GM12878 (cell line): ENCODE measurements around the gene POC5. TPM values are rescaled to one million over a fixed set of nuclear protein-coding genes. Genes with fewer than 3 reads are reported as not detected.
A peak's percentile ranks its signal among the peaks of the same experiment; 100 is the strongest.

ENCODE experiments used
- ATAC-seq: fragments of 200-7000 bp; cut with Tn5 transposase; 3 replicates; pipeline ENCODE4 v1.9.1; 2020; ENCODE audit warnings: mild to moderate bottlenecking, moderate library complexity
- BruUV-seq: library from RNA; stranded (reverse); fragments of 400-500 nt; replicated peaks from 2 replicates; lab custom pipeline; 2021; lab: Mats Ljungman, UMichigan
- CTCF ChIA-PET: fragments of 300-600 bp; sonication (Branson Sonifier 250); formaldehyde crosslinking; extraction: SDS; loops from one replicate; lab custom pipeline; 2021; ENCODE audit warnings: inconsistent platforms; lab: Yijun Ruan, JAX
- POLR2A ChIA-PET: fragments of 350-600 bp; formaldehyde crosslinking; extraction: SDS; loops from one replicate; lab custom pipeline; 2021; ENCODE audit warnings: inconsistent platforms; lab: Charles Lee
- RAD21 ChIA-PET: fragments of 300-600 bp; sonication (Branson Sonifier 250); formaldehyde crosslinking; loops from one replicate; lab custom pipeline; 2023; ENCODE audit warnings: antibody characterized with exemption; ENCODE audit not compliant: unreplicated experiment; lab: Charles Lee
- SMC1A ChIA-PET: fragments of 300-600 bp; sonication (Branson Sonifier 250); formaldehyde crosslinking; loops from one replicate; lab custom pipeline; 2023; ENCODE audit not compliant: unreplicated experiment, uncharacterized antibody; lab: Charles Lee
- DNase-seq: peaks from one replicate; pipeline ENCODE4 v3.0.0-alpha.2; 2011; ENCODE audit warnings: low read depth, low spot score
- FAIRE-seq: peaks from 3 replicates; lab custom pipeline; 2011; peaks lifted over from hg19 to GRCh38; lab: Jason Lieb, UNC
- H2AFZ ChIP-seq: 2 replicates; pipeline ENCODE4 v1.6.0; 2011; ENCODE audit warnings: low read depth, low read length, control low read depth; ENCODE audit not compliant: control insufficient read depth
- H3K27ac ChIP-seq: 2 replicates; pipeline ENCODE4 v1.5.1; 2011; ENCODE audit warnings: control low read depth; ENCODE audit not compliant: control insufficient read depth, insufficient read depth
- H3K27me3 ChIP-seq, 2 experiments: replicated peaks in 1 of 2; 2 replicates each; pipeline versions ENCODE4 v1.6.0 to v1.6.1; 2011; ENCODE audit warnings: low read length in 1 of 2; ENCODE audit not compliant: control insufficient read depth in 2 of 2, insufficient read depth in 2 of 2
- H3K36me3 ChIP-seq, 2 experiments: 2 replicates each; pipeline ENCODE4 v1.5.1; 2011; ENCODE audit warnings: low read length in 1 of 2; ENCODE audit not compliant: control insufficient read depth in 2 of 2, insufficient read depth in 2 of 2
- H3K4me1 ChIP-seq: 2 replicates; pipeline ENCODE4 v1.6.1; 2011; ENCODE audit warnings: mild to moderate bottlenecking, low read length, moderate library complexity, mixed read lengths; ENCODE audit not compliant: control insufficient read depth, insufficient read depth
- H3K4me2 ChIP-seq: 2 replicates; pipeline ENCODE4 v1.6.0; 2011; ENCODE audit warnings: control low read depth; ENCODE audit not compliant: control insufficient read depth, insufficient read depth
- H3K4me3 ChIP-seq: fragments of 200-600 bp; sonication (generic); 2 replicates; pipeline ENCODE4 v1.5.1; 2016
- H3K79me2 ChIP-seq: 2 replicates; pipeline ENCODE4 v1.6.0; 2011; ENCODE audit warnings: low read length; ENCODE audit not compliant: control insufficient read depth, insufficient read depth
- H3K9ac ChIP-seq: 2 replicates; pipeline ENCODE4 v1.8.0; 2011; ENCODE audit warnings: low read length, control low read depth, mixed read lengths; ENCODE audit not compliant: control insufficient read depth, insufficient read depth
- H3K9me3 ChIP-seq: replicated peaks from 3 replicates; pipeline ENCODE4 v1.5.1; 2011; ENCODE audit warnings: mild to moderate bottlenecking, low read length; ENCODE audit not compliant: control insufficient read depth, insufficient read depth
- H4K20me1 ChIP-seq: 2 replicates; pipeline ENCODE4 v1.6.0; 2011; ENCODE audit not compliant: control insufficient read depth, insufficient read depth
- CREB1 ChIP-seq: IDR thresholded peaks from 2 replicates; pipeline ENCODE4 v1.6.1; 2012; ENCODE audit warnings: low read depth, mild to moderate bottlenecking, inconsistent platforms
- NR2C2 ChIP-seq: IDR thresholded peaks from 2 replicates; pipeline ENCODE4 v1.6.1; 2011; ENCODE audit warnings: borderline replicate concordance, low read depth; ENCODE audit not compliant: control insufficient read depth, insufficient read length
- POLR2AphosphoS5 ChIP-seq: IDR thresholded peaks from 2 replicates; pipeline ENCODE4 v1.6.1; 2011; ENCODE audit warnings: mild to moderate bottlenecking, low read length, inconsistent platforms
- RAD21 ChIP-seq: IDR thresholded peaks from 2 replicates; pipeline ENCODE4 v1.6.1; 2011; ENCODE audit warnings: mild to moderate bottlenecking, low read depth, low read length, moderate library complexity; ENCODE audit not compliant: insufficient read depth
- RUNX3 ChIP-seq: IDR thresholded peaks from 2 replicates; pipeline ENCODE4 v1.6.1; 2012; ENCODE audit warnings: low read length, inconsistent platforms
- SMC3 ChIP-seq: IDR thresholded peaks from 2 replicates; pipeline ENCODE4 v1.6.1; 2011; ENCODE audit warnings: low read length, improper control_type of control experiment, borderline replicate concordance
- YY1 ChIP-seq: IDR thresholded peaks from 2 replicates; pipeline ENCODE4 v1.6.1; 2011; ENCODE audit warnings: low read depth, mild to moderate bottlenecking, low read length
- ZBTB11 ChIP-seq: fragments of 450-650 bp; formaldehyde crosslinking; IDR thresholded peaks from 2 replicates; pipeline ENCODE4 v1.5.0; 2022; ENCODE audit warnings: mild to moderate bottlenecking, missing genetic modification characterization
- WGBS: methylation state at CpG from one replicate; pipeline ENCODE4 v1.1.6; 2016; ENCODE audit warnings: low lambda C conversion rate; ENCODE audit not compliant: insufficient replicate concordance, insufficient coverage; ENCODE audit errors: missing lambda C conversion rate; 5-methylcytosine and 5-hydroxymethylcytosine counted together
- in situ Hi-C: fragments of 300-500 bp; cut with MboI; formaldehyde crosslinking; loops from 9 replicates; pipeline ENCODE4 v1.14.3; 2018; ENCODE audit warnings: mixed read lengths
- intact Hi-C: fragments of 100-400 bp; cut with micrococcal nuclease; formaldehyde crosslinking; loops from one replicate; pipeline ENCODE4 v1.14.2; 2022; ENCODE audit not compliant: unreplicated experiment
- polyA plus RNA-seq, 11 experiments: library from polyadenylated mRNA; depleted of rRNA in 4 of 11; unstranded in 6 of 11; stranded (reverse) in 5 of 11; fragments of >200 nt; fragmentation: Nextera tagmentation in 4 of 11; fragmentation: Illumina TruSeq in 1 of 11; extraction: Ambion mirVana in 4 of 11; extraction: Trizol in 1 of 11; gene quantifications; 1 replicate in 1 of 11; 2 replicates in 10 of 11; pipeline versions ENCODE4 v1.2.1 to v1.2.3, GENCODE V29; 2011 to 2016; ENCODE audit warnings: inconsistent platforms in 2 of 11, missing spikeins in 2 of 11, low read depth in 1 of 11
- total RNA-seq, 4 experiments: library from RNA; depleted of rRNA in 3 of 4; stranded (reverse); fragments of >200 nt in 3 of 4; fragmentation: Illumina TruSeq in 1 of 4; extraction: Trizol in 1 of 4; gene quantifications; 2 replicates each; pipeline versions ENCODE4 v1.2.1 to v1.2.3, GENCODE V29; 2013 to 2021
- TF ChIP-seq, protein P1 (sequence below), 3 experiments: IDR thresholded peaks in 2 of 3; conservative IDR thresholded peaks in 1 of 3; 2 replicates each; pipeline ENCODE4 v1.5.1; 2011; ENCODE audit warnings: low read depth in 3 of 3, low read length in 3 of 3, mild to moderate bottlenecking in 3 of 3, control low read depth in 2 of 3, moderate library complexity in 2 of 3, inconsistent platforms in 1 of 3, mixed read lengths in 1 of 3; ENCODE audit not compliant: control insufficient read depth in 2 of 3, insufficient read depth in 1 of 3; ENCODE audit errors: extremely low read depth in 1 of 3

POC5 gene
- total and polyA plus RNA-seq, 10 of the 15 experiments (the other 5 are each of a cell fraction or from before 2014, with no cell fraction given): 13.1 to 25.6 (median 21.8) TPM

DNA sequence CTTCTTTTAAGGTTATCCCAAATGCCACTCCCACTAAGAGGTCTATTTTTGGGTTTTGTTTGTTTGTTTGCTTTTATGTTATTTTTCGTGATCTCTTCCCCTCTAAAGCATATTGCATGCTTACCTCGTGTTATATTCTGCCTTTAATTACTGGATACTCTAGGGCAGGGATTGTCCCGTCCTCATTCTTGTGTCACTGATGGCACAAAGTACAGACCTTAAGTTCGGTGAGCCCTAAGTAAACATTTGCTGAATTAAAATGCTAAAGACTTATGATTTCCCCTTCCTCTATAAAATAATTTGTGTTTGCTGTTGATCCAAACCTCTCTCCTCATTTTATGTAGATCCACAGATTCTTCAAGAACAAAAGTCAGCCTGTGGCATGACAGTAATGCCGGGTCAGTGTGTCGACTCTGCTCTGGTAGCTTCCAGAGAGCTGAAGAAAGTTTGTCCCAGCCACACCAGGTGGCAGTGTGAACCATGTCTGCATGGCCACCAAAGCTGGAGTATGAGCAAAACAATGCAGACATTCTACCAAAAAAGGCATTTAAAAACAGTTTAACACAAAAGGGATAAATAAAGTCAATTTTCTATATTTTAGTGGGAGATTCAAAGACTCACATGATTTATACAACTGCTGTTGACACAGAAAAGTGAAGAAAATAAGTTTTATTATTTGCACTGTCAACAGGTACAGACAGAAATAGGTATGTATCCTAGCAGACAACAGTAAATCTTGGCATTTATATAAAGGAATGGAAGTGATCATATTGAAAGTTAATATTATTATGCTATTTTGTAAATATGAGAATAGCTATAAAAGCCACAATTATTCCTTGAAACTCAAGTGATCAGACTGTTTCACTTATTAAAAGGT, 17.9 kb upstream of the POC5 start:
- ChIA-PET POLR2A (no interaction called here), SMC1A (interaction anchor here (0.6 to 3.5 kb wide), 8 partner anchors 151 to 848 kb away, joined by 3 to 30 read pairs (median 3); no protein-coding TSS in a partner anchor), RAD21 (interaction anchor here (0.6 to 2.3 kb wide), 10 partner anchors 151 to 849 kb away, joined by 3 to 21 read pairs (median 4); no protein-coding TSS in a partner anchor), CTCF (interaction anchor here (0.8 to 4.1 kb wide), 13 partner anchors 11 to 848 kb away, joined by 3 to 43 read pairs (median 4); partner anchors contain the start of gene POC5)
- ATAC-seq (peak; percentile 81), FAIRE-seq (peak; percentile 80), DNase-seq (peak; percentile 5)
- H3K4me1 ChIP-seq: no peaks in the 10 kb centered on the region
- no TSS peak for BruUV-seq
- H3K27ac ChIP-seq: no peak overlapping the region
- TF ChIP-seq RAD21: peak; percentile 93
- TF ChIP-seq, protein P1, sequence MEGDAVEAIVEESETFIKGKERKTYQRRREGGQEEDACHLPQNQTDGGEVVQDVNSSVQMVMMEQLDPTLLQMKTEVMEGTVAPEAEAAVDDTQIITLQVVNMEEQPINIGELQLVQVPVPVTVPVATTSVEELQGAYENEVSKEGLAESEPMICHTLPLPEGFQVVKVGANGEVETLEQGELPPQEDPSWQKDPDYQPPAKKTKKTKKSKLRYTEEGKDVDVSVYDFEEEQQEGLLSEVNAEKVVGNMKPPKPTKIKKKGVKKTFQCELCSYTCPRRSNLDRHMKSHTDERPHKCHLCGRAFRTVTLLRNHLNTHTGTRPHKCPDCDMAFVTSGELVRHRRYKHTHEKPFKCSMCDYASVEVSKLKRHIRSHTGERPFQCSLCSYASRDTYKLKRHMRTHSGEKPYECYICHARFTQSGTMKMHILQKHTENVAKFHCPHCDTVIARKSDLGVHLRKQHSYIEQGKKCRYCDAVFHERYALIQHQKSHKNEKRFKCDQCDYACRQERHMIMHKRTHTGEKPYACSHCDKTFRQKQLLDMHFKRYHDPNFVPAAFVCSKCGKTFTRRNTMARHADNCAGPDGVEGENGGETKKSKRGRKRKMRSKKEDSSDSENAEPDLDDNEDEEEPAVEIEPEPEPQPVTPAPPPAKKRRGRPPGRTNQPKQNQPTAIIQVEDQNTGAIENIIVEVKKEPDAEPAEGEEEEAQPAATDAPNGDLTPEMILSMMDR (IDR thresholded peaks at IDR 0.05 in 2 of 3, conservative IDR thresholded peaks at IDR 0.05 in 1 of 3; ENCODE audit: control insufficient read depth in 2 of 3, extremely low read depth in 1 of 3, insufficient read depth in 1 of 3, low read depth in 3 of 3, low read length in 3 of 3): peak; percentile 61 to 70 (median 67); a peak in 5 of 6 replicates
- no peak for TF ChIP-seq NR2C2
- TF ChIP-seq SMC3: peak; percentile 92
- no peak for TF ChIP-seq ZBTB11
- TF ChIP-seq CREB1: no peak
- no peak for TF ChIP-seq RUNX3
- no peak for TF ChIP-seq POLR2AphosphoS5
- peak; percentile 70; the same call in 1 of the 2 replicates for TF ChIP-seq YY1
- no peaks in the 10 kb centered on the region for H3K36me3 ChIP-seq
- H3K79me2 ChIP-seq: no peaks in the 10 kb centered on the region
- in situ Hi-C loops: loop anchor here (5.0 to 10.0 kb wide), 2 partner anchors 440 to 517 kb away; no protein-coding TSS in a partner anchor
- no peak overlapping the region for H3K4me2 ChIP-seq
- H2AFZ ChIP-seq: no peak overlapping the region
- H3K9me3 ChIP-seq: no peaks in the 10 kb centered on the region
- intact Hi-C loops: loop anchor here (1.0 to 10.0 kb wide), 4 partner anchors 150 to 521 kb away; no protein-coding TSS in a partner anchor
- no peak overlapping the region for H3K9ac ChIP-seq
- no peak overlapping the region for H3K4me3 ChIP-seq
- 31% methylated on average over 6 of the region's 6 CpGs for WGBS
- H4K20me1 ChIP-seq: no peaks in the 10 kb centered on the region
- no peaks in the 10 kb centered on the region for H3K27me3 ChIP-seq
